ENCODE results near the gene NRROS.
"Not testable (repeated sequence)": the region's sequence is repeated elsewhere in the genome, so short reads cannot be mapped to it uniquely, and the experiment has no call there.

NRROS gene

DNA sequence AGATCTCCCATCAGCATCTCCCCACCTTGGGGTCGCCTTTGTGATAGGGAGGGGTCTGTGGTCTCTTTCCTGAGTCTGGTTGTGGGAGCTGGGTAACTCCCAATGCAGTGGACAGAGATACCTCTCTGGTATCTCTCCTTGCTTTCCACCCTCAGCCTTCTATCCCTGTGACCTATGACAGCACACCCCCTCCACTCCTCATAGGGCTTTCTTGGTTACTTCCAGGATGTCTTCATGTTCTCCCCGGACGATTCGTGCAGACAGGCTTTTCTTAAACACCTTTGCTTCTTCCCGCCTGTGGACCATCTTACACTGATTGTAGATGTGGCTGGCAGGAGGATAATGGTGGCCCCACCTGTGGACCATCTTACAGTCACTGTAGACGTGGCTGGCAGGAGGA lies 14.2 kb upstream of the NRROS start:
- H3K4me3 ChIP-seq (ENCODE audit: low read depth in 1 of 2, low read length in 2 of 2): no peak overlapping the region
- no peak overlapping the region for H3K27ac ChIP-seq (ENCODE audit: low read length)
- H3K9me3 ChIP-seq (ENCODE audit: control insufficient read depth in 1 of 2, low read length in 2 of 2): no peaks in the 10 kb centered on the region
- peaks cover 2 to 3% of the 10 kb centered on the region in 2 donors for H3K4me1 ChIP-seq (ENCODE audit: control insufficient read depth in 1 of 2, insufficient read depth in 2 of 2, low read length in 2 of 2)
- H3K36me3 ChIP-seq (ENCODE audit: control insufficient read depth in 1 of 2, insufficient read depth in 2 of 2, low read length in 2 of 2): no peaks in the 10 kb centered on the region
- no peaks in the 10 kb centered on the region for H3K27me3 ChIP-seq (ENCODE audit: low read depth, low read length)

DNA sequence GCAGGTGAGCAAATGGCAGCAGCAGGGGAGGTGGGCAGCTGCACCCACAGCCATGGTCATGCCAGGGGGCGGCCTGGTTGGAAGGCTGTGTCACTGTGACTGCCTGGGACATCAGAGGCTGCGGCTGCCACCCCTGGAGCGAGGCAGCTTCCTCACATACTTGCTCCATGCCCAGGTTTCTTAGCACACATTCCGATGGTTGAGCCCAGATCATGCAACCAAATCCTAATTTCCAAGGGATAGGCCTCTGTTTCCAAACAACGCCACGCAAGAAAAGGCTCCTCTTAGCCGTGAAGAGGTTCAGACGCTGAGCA lies 11.6 kb upstream of the NRROS start:
- H3K4me1 ChIP-seq (ENCODE audit: control insufficient read depth in 1 of 2, insufficient read depth in 2 of 2, low read length in 2 of 2): peaks cover 0 to 8% of the 10 kb centered on the region in 2 donors
- no peaks in the 10 kb centered on the region for H3K36me3 ChIP-seq (ENCODE audit: control insufficient read depth in 1 of 2, insufficient read depth in 2 of 2, low read length in 2 of 2)
- no peak overlapping the region for H3K4me3 ChIP-seq (ENCODE audit: low read depth in 1 of 2, low read length in 2 of 2)
- H3K9me3 ChIP-seq (ENCODE audit: control insufficient read depth in 1 of 2, low read length in 2 of 2): no peaks in the 10 kb centered on the region
- no peaks in the 10 kb centered on the region for H3K27me3 ChIP-seq (ENCODE audit: low read depth, low read length)
- no peak overlapping the region for H3K27ac ChIP-seq (ENCODE audit: low read length)

DNA sequence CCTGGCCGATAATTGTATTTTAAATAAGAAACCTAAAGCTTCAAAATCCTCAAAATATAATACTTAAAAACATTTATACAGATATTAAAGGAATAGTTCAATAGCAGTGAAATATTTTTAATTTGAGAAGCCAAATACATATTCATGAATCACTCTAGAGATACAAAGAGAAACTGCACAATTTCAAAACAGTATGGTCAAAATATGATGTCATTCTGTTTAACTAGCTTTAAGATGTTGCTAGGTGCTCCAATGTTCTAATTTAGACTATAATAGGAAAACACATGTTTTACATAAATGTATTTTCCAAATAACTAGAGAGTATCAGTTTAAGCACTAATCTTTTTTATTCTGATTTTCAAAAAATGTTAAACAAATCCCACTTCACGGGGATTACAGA lies 10.3 kb upstream of the NRROS start:
- Histone ChIP-seq H3K4me3 (ENCODE audit: low read depth in 1 of 2, low read length in 2 of 2) (no peak overlapping the region), H3K27me3 (ENCODE audit: low read depth, low read length) (no peaks in the 10 kb centered on the region), H3K9me3 (ENCODE audit: control insufficient read depth in 1 of 2, low read length in 2 of 2) (no peaks in the 10 kb centered on the region), H3K4me1 (ENCODE audit: control insufficient read depth in 1 of 2, insufficient read depth in 2 of 2, low read length in 2 of 2) (peaks cover 0 to 16% of the 10 kb centered on the region in 2 donors), H3K27ac (ENCODE audit: low read length) (no peak overlapping the region), H3K36me3 (ENCODE audit: control insufficient read depth in 1 of 2, insufficient read depth in 2 of 2, low read length in 2 of 2) (no peaks in the 10 kb centered on the region)

DNA sequence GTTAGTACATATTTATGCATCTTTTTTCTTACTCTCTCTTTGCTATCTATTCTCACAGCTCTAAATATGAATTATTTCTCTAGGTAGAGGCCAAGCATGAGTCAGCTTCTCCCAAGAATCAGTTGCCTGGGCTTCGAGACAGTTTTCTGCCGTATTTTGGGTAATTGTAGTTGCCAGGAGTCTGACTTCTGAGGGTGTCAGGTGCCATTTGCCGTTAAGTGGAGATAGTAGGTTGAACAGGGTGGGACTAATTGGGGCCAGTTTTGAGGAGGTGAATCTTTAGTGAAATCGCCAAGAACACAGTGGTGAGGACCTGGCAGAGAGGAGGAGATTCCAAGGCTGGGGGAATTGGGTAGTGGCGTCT lies 7.8 kb upstream of the NRROS start:
- H3K36me3 ChIP-seq (ENCODE audit: control insufficient read depth in 1 of 2, insufficient read depth in 2 of 2, low read length in 2 of 2): no peaks in the 10 kb centered on the region
- H3K27ac ChIP-seq (ENCODE audit: low read length): peak overlapping the region; percentile 81
- no peaks in the 10 kb centered on the region for H3K9me3 ChIP-seq (ENCODE audit: control insufficient read depth in 1 of 2, low read length in 2 of 2)
- H3K4me1 ChIP-seq (ENCODE audit: control insufficient read depth in 1 of 2, insufficient read depth in 2 of 2, low read length in 2 of 2): peaks cover 0 to 16% of the 10 kb centered on the region in 2 donors
- H3K27me3 ChIP-seq (ENCODE audit: low read depth, low read length): no peaks in the 10 kb centered on the region
- H3K4me3 ChIP-seq (ENCODE audit: low read depth in 1 of 2, low read length in 2 of 2): peak overlapping the region; percentile 63 to 76

DNA sequence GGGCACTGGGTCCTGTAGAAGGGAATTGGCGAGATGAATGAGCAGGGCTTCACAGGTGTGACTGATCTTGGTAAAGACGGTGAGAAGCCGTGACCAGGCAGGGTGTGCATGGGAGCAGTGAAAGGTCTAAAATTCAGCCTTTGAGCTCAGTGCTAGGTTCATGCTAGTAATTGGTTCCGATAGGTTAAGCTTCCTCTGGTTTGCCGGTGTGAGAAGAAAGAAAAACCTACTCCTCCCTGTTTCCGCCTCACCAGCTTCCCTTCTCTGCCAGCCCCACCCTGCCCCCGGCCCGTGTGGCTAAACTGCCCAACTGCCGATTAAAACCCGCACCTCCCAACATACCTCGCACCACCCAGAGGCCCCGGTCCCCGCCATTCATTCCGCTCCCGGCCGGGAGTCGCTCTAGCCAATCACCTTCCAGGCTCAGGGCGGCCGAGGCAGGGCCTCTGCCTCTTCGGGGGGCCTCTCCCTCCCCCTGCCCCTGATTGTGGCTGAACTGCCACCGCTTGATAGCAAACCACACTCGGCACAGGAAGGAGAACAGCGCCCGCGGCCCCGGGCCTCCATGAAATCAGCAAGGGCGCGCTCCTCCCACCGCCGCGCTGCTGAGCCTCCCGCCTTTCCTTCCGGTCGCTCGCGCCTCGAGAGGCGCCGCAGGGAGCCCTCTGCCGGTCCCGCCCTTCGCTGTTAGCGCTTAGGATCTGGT lies 7.3 kb upstream of the NRROS start:
- Histone ChIP-seq H3K4me3 (ENCODE audit: low read depth in 1 of 2, low read length in 2 of 2) (peak overlapping the region; percentile 63 to 76), H3K36me3 (ENCODE audit: control insufficient read depth in 1 of 2, insufficient read depth in 2 of 2, low read length in 2 of 2) (no peaks in the 10 kb centered on the region), H3K27me3 (ENCODE audit: low read depth, low read length) (no peaks in the 10 kb centered on the region), H3K27ac (ENCODE audit: low read length) (peak overlapping the region; percentile 81), H3K9me3 (ENCODE audit: control insufficient read depth in 1 of 2, low read length in 2 of 2) (no peaks in the 10 kb centered on the region), H3K4me1 (ENCODE audit: control insufficient read depth in 1 of 2, insufficient read depth in 2 of 2, low read length in 2 of 2) (peaks cover 0 to 16% of the 10 kb centered on the region in 2 donors)

DNA sequence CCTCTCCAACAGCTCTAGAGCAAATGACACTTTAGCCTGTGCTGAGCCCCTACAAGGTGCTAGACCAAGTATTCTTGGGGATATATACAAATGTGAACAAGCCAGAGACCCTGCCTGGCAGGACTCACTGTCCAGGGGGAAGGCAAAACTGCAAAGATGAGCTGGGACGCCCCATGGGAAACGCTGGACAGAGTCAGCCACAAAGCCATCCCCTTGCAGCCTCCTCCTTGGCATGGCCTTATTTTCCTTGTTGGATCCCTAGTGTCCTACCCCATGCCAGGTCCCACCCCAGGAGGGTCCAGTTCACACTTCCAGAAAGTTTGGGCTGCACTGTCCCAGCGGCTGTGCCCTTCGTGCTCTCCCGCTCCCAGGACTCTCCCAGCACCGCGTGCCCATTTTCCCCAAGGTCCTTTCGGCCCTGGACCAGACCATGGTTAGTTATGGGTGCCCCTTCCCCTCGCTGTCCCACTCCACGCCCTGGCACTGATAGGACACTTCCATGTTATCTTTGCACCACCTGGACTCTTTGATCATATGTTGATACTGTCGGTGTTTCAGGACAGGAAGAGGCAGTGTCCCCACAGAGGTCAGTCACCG lies 5.8 kb upstream of the NRROS start:
- Histone ChIP-seq H3K27me3 (ENCODE audit: low read depth, low read length) (no peaks in the 10 kb centered on the region), H3K4me1 (ENCODE audit: control insufficient read depth in 1 of 2, insufficient read depth in 2 of 2, low read length in 2 of 2) (peaks cover 0 to 17% of the 10 kb centered on the region in 2 donors), H3K36me3 (ENCODE audit: control insufficient read depth in 1 of 2, insufficient read depth in 2 of 2, low read length in 2 of 2) (no peaks in the 10 kb centered on the region), H3K4me3 (ENCODE audit: low read depth in 1 of 2, low read length in 2 of 2) (peak overlapping the region in 1 of 2 donors; percentile 76), H3K27ac (ENCODE audit: low read length) (no peak overlapping the region), H3K9me3 (ENCODE audit: control insufficient read depth in 1 of 2, low read length in 2 of 2) (no peaks in the 10 kb centered on the region)

DNA sequence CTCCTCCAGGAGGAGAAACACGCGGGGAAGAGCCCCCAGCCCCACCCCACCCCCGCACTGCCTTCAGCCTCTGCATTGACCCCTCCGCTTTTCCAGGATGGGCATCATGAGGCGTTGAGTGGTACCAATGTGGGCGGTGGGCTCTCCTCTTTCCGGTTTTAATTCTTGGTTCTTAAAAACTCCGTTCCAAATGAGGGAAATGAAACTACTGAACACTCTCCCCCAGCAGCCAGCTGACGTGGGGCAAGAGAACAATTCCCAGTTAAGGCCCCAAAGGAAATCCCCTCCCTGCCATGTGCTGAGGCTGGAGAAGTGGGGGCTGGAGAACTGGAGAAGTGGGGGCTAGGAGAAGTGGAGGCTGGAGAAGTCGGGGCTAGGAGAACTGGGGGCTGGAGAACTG lies 5.3 kb upstream of the NRROS start:
- H3K4me3 ChIP-seq (ENCODE audit: low read depth in 1 of 2, low read length in 2 of 2): no peak overlapping the region
- H3K36me3 ChIP-seq (ENCODE audit: control insufficient read depth in 1 of 2, insufficient read depth in 2 of 2, low read length in 2 of 2): no peaks in the 10 kb centered on the region
- H3K27ac ChIP-seq (ENCODE audit: low read length): no peak overlapping the region
- H3K4me1 ChIP-seq (ENCODE audit: control insufficient read depth in 1 of 2, insufficient read depth in 2 of 2, low read length in 2 of 2): peaks cover 0 to 21% of the 10 kb centered on the region in 2 donors
- no peaks in the 10 kb centered on the region for H3K9me3 ChIP-seq (ENCODE audit: control insufficient read depth in 1 of 2, low read length in 2 of 2)
- H3K27me3 ChIP-seq (ENCODE audit: low read depth, low read length): no peaks in the 10 kb centered on the region

DNA sequence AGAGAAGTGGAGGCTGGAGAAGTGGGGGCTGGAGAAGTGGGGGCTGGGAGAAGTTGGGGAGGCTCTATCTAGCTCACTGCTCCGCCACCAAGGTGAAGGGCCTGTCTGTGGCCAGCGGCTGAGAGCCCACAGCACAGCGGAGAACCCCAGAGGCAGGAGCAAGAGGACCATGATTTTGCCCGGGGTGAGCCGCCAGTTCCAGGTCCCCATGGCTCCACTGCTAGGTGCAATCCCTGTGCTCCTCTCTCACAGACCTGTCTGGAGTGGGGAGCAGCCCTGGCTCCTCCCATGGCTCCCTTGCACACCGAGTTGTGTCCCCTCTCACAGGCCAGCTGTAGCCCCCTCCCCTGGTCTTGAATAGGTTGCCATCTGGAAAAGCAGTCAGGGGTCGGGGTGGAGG lies 4.7 kb upstream of the NRROS start:
- Histone ChIP-seq H3K4me3 (ENCODE audit: low read depth in 1 of 2, low read length in 2 of 2) (no peak overlapping the region), H3K4me1 (ENCODE audit: control insufficient read depth in 1 of 2, insufficient read depth in 2 of 2, low read length in 2 of 2) (peaks cover 0 to 27% of the 10 kb centered on the region in 2 donors), H3K27ac (ENCODE audit: low read length) (no peak overlapping the region)

DNA sequence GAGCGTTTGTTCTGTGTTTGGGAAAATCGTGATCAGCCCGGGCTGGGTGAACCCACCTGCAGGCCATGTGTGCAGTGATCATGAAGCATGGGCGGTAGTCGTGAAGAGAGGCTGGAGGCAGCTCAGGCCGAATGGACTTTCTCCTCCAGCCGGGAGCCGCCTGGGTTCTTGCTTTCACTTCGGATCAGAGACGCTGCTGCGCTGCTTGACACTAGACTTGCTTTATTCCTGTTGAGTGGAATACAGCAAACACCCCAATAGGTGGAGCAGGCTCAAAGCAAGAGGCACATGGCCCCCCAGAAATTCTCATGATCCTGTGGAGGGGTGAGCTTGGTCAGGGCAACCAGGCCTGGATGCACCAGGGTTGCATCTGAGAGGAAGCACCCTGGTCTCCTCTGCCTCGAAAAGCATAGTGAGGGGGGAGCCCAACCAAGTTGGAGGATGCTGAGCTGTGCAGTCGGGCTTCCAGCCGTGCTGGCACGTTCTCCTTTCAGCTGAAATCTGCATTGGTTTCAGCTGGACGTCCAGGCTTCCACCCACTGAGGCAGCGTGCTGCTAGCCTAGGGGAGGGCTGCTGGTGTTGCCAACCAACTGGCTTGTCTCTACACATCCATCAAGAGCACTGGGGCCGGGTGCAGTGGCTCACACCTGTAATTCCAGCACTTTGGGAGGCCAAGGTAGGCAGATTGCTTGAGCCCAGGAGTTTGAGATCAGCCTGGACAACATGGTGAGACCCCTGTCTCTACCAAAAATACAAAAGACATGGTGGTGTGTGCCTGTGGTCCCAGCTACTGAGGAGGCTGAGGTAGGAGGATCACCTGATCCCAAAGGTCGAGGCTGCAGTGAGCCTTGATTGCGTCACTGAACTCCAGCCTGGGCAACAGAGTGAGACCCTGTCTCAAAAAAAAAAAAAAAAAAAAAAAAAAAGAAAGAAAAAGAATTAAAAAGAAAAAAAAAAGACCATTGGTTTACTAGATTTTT lies 2.8 kb upstream of the NRROS start:
- H3K4me3 ChIP-seq (ENCODE audit: low read depth in 1 of 2, low read length in 2 of 2): no peak overlapping the region
- H3K4me1 ChIP-seq (ENCODE audit: control insufficient read depth in 1 of 2, insufficient read depth in 2 of 2, low read length in 2 of 2): peaks cover 0 to 32% of the 10 kb centered on the region in 2 donors

More for the DNA sequence above, 4.7 kb upstream of the NRROS start:
- Histone ChIP-seq H3K27me3 (ENCODE audit: low read depth, low read length) (no peaks in the 10 kb centered on the region), H3K36me3 (ENCODE audit: control insufficient read depth in 1 of 2, insufficient read depth in 2 of 2, low read length in 2 of 2) (no peaks in the 10 kb centered on the region), H3K9me3 (ENCODE audit: control insufficient read depth in 1 of 2, low read length in 2 of 2) (no peaks in the 10 kb centered on the region)

DNA sequence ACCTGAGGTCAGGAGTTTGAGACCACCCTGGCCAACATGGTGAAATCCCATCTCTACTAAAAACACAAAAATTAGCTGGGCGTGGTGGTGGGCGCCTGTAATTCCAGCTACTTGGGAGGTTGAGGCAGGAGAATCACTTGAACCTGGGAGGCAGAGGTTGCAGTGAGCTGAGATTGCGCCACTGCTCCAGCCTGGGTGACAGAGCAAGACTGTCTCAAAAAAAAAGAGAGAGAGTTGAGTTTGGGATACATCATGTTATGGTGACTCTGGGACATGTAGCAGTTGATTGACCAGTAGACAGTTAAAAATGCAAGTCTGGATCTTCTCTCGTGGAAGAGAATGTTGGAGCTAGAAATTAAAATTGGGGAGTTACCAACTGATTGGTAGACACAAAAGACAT lies 1.6 kb upstream of the NRROS start:
- H3K4me3 ChIP-seq (ENCODE audit: low read depth in 1 of 2, low read length in 2 of 2); H3K27me3 ChIP-seq (ENCODE audit: low read depth, low read length); H3K36me3 ChIP-seq (ENCODE audit: control insufficient read depth in 1 of 2, insufficient read depth in 2 of 2, low read length in 2 of 2); H3K27ac ChIP-seq (ENCODE audit: low read length); H3K9me3 ChIP-seq (ENCODE audit: control insufficient read depth in 1 of 2, low read length in 2 of 2): not testable (repeated sequence)
- H3K4me1 ChIP-seq (ENCODE audit: control insufficient read depth in 1 of 2, insufficient read depth in 2 of 2, low read length in 2 of 2): peaks cover 0 to 26% of the 10 kb centered on the region in 2 donors

More for the DNA sequence above, 2.8 kb upstream of the NRROS start:
- Histone ChIP-seq H3K27me3 (ENCODE audit: low read depth, low read length) (no peaks in the 10 kb centered on the region), H3K36me3 (ENCODE audit: control insufficient read depth in 1 of 2, insufficient read depth in 2 of 2, low read length in 2 of 2) (no peaks in the 10 kb centered on the region), H3K9me3 (ENCODE audit: control insufficient read depth in 1 of 2, low read length in 2 of 2) (no peaks in the 10 kb centered on the region), H3K27ac (ENCODE audit: low read length) (no peak overlapping the region)

DNA sequence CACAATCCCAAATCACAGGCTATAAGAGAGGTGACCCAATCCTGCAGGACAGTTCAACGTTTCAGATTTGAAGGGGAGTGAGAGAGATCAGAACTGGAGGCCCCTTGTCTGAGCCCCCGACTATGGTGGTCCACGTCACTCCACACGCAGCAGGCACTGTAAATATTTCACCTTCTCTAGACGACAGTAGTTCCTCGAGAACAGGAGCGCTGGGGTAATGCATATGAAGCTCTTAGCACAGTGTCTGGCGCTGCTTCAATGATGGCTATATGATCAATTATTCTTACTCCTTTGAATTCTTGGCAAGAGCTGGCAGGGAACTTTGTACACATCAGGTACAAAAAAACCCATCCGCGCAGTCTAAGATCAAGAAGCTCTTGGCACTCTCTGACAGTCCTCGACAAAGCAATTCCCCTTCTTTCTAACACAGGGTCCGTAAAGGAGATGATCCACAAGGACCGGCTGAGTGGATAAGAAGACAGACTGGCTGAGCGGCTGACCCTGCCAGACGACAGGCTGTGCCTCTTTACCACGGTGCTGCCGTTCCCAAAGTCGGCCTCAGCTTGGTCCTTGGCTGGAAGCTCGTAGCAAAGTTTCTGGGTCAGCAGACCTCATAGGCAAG lies 522 bp upstream of the NRROS start:
- Histone ChIP-seq H3K27ac (ENCODE audit: low read length) (peak overlapping the region; percentile 67), H3K36me3 (ENCODE audit: control insufficient read depth in 1 of 2, insufficient read depth in 2 of 2, low read length in 2 of 2) (no peaks in the 10 kb centered on the region), H3K27me3 (ENCODE audit: low read depth, low read length) (no peaks in the 10 kb centered on the region), H3K9me3 (ENCODE audit: control insufficient read depth in 1 of 2, low read length in 2 of 2) (no peaks in the 10 kb centered on the region), H3K4me1 (ENCODE audit: control insufficient read depth in 1 of 2, insufficient read depth in 2 of 2, low read length in 2 of 2) (peaks cover 0 to 18% of the 10 kb centered on the region in 2 donors), H3K4me3 (ENCODE audit: low read depth in 1 of 2, low read length in 2 of 2) (peak overlapping the region; percentile 46 to 76)
